Karpas-422 (cell line): ENCODE data around the gene PECR. TPM values are rescaled to one million over a fixed set of nuclear protein-coding genes. Genes with fewer than 3 reads are reported as not detected.

Experiments
- DNase-seq: peaks from one replicate; pipeline ENCODE4 v3.0.0-alpha.2; 2015
- H2AFZ ChIP-seq: fragments of 200-600 bp; sonication (generic); 2 replicates; pipeline ENCODE4 v1.6.1; 2014; ENCODE audit warnings: antibody characterized with exemption, low read length, mixed read lengths
- H3K27ac ChIP-seq: fragments of 200-600 bp; sonication (generic); 2 replicates; pipeline ENCODE4 v1.5.1; 2014; ENCODE audit warnings: mild to moderate bottlenecking, low read length, moderate library complexity
- H3K27me3 ChIP-seq: fragments of 200-600 bp; sonication (generic); 2 replicates; pipeline ENCODE4 v1.6.1; 2014; ENCODE audit warnings: low read length, mixed read lengths
- H3K36me3 ChIP-seq: fragments of 200-600 bp; sonication (generic); 2 replicates; pipeline ENCODE4 v1.6.1; 2014; ENCODE audit warnings: low read length, mixed read lengths; ENCODE audit not compliant: insufficient read depth
- H3K4me1 ChIP-seq: fragments of 200-600 bp; sonication (generic); 2 replicates; pipeline ENCODE4 v1.6.1; 2014; ENCODE audit warnings: mild to moderate bottlenecking, low read length, mixed read lengths
- H3K4me2 ChIP-seq: fragments of 200-600 bp; sonication (generic); 2 replicates; pipeline ENCODE4 v1.6.1; 2014; ENCODE audit warnings: low read length, low read depth, mild to moderate bottlenecking; ENCODE audit not compliant: poor library complexity, severe bottlenecking
- H3K4me3 ChIP-seq: fragments of 200-600 bp; sonication (generic); 2 replicates; pipeline ENCODE4 v1.5.1; 2014; ENCODE audit warnings: mild to moderate bottlenecking, antibody characterized with exemption, low read length, mixed read lengths
- H3K79me2 ChIP-seq: fragments of 200-600 bp; sonication (generic); 2 replicates; pipeline ENCODE4 v1.6.1; 2014; ENCODE audit warnings: mild to moderate bottlenecking, low read length, mixed read lengths
- H3K9ac ChIP-seq: fragments of 200-600 bp; sonication (generic); 2 replicates; pipeline ENCODE4 v1.6.0; 2014; ENCODE audit warnings: low read length
- H3K9me2 ChIP-seq: fragments of 200-600 bp; sonication (generic), shearing (Covaris generic); replicated peaks from 2 replicates; pipeline ENCODE4 v1.6.0; 2014; ENCODE audit warnings: mild to moderate bottlenecking, low read length, moderate library complexity; ENCODE audit not compliant: insufficient read depth
- H3K9me3 ChIP-seq: fragments of 300-700, 200-600 bp; sonication (generic); 2 replicates; pipeline ENCODE4 v1.6.1; 2014; ENCODE audit warnings: low read length, mixed read lengths
- H4K20me1 ChIP-seq: fragments of 200-600 bp; sonication (generic); 2 replicates; pipeline ENCODE4 v1.6.1; 2014; ENCODE audit warnings: mild to moderate bottlenecking, antibody characterized with exemption, low read length, low read depth; ENCODE audit not compliant: insufficient read depth
- total RNA-seq: library from RNA; depleted of rRNA; stranded (reverse); fragments of >200 nt; shearing (Covaris generic); gene quantifications from 2 replicates; pipeline ENCODE4 v1.2.3, GENCODE V29; 2014; ENCODE audit warnings: low replicate concordance

Gene PECR
- total RNA-seq, 1 experiment from 2014 or later = 0.30 TPM

- no peaks in the 10 kb centered on the region for H3K79me2 ChIP-seq
- DNase-seq = no peak
- no peaks in the 10 kb centered on the region for H3K9me2 ChIP-seq
- no peak overlapping the region for H3K4me2 ChIP-seq
- no peak overlapping the region for H3K9ac ChIP-seq
- no peaks in the 10 kb centered on the region for H4K20me1 ChIP-seq
- no peak overlapping the region for H3K4me3 ChIP-seq
- H3K4me1 ChIP-seq = no peaks in the 10 kb centered on the region
- H2AFZ ChIP-seq = no peak overlapping the region
- H3K27ac ChIP-seq = no peak overlapping the region
- H3K27me3 ChIP-seq = no peaks in the 10 kb centered on the region
- H3K36me3 ChIP-seq = no peaks in the 10 kb centered on the region
- no peaks in the 10 kb centered on the region for H3K9me3 ChIP-seq
Observed at GRCh38 chr2:216072473-216072872, 9.1 kb downstream of the PECR start.

DNA sequence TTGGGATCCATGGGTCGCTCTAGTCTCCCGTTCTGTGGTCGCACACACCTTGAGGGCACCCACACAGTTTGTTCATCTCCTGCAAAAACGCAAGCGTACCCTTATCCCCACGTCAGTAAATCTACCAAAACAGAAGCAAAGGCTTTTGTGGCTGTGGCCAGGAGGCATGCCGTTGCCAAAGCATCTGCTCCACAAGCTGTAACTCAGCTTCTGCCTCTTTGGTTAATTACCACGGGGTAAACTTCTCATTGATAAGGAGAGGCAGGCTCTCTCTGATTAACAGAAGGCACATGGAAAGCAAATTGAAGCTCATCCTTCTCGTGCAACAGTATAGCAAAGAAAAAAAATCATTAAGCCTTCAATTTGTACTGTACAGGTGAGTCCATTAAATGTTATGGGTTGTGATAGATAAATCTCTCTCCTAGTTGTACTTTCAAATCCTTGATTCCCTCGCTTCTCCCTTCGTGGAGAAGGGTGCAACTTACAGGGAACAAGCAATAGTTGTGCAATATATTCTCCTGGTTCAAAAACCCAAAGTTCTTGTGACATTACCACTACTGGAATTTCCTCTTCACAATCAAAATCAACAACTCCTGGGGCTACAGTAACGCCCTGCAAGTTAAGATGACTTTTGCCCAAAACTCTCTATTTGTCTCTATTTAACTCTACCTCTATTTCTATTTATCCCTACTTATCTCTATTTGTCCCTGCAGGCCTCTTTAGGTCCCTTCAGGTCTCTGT, 10.3 kb downstream of the PECR start:
- H2AFZ ChIP-seq = no peak overlapping the region

GRCh38 chr2:216070195-216070594, 11.4 kb downstream of the PECR start:
- Histone ChIP-seq H4K20me1 (no peaks in the 10 kb centered on the region), H3K9me3 (no peaks in the 10 kb centered on the region), H3K9me2 (no peaks in the 10 kb centered on the region), H3K4me1 (no peaks in the 10 kb centered on the region), H3K36me3 (no peaks in the 10 kb centered on the region), H3K4me3 (no peak overlapping the region), H3K27me3 (no peaks in the 10 kb centered on the region), H3K9ac (no peak overlapping the region), H3K27ac (no peak overlapping the region), H3K4me2 (no peak overlapping the region), H3K79me2 (no peaks in the 10 kb centered on the region), H2AFZ (no peak overlapping the region)
- DNase-seq = no peak

More for the DNA sequence above, 10.3 kb downstream of the PECR start:
- no peak overlapping the region for H3K4me2 ChIP-seq
- H3K4me1 ChIP-seq = no peaks in the 10 kb centered on the region
- H3K9ac ChIP-seq = no peak overlapping the region
- no peak for DNase-seq
- H3K36me3 ChIP-seq = no peaks in the 10 kb centered on the region
- H3K9me3 ChIP-seq = no peaks in the 10 kb centered on the region
- H3K27ac ChIP-seq = no peak overlapping the region
- H3K27me3 ChIP-seq = no peaks in the 10 kb centered on the region
- no peaks in the 10 kb centered on the region for H3K79me2 ChIP-seq
- H3K4me3 ChIP-seq = no peak overlapping the region
- H3K9me2 ChIP-seq = no peaks in the 10 kb centered on the region
- H4K20me1 ChIP-seq = no peaks in the 10 kb centered on the region

GRCh38 chr2:216069028-216069427, 12.6 kb downstream of the PECR start:
- no peaks in the 10 kb centered on the region for H4K20me1 ChIP-seq
- no peak overlapping the region for H3K9ac ChIP-seq
- no peaks in the 10 kb centered on the region for H3K36me3 ChIP-seq
- no peaks in the 10 kb centered on the region for H3K79me2 ChIP-seq
- H3K27ac ChIP-seq = no peak overlapping the region
- H3K9me2 ChIP-seq = no peaks in the 10 kb centered on the region
- H3K4me2 ChIP-seq = no peak overlapping the region
- no peaks in the 10 kb centered on the region for H3K27me3 ChIP-seq
- no peak overlapping the region for H3K4me3 ChIP-seq
- H2AFZ ChIP-seq = no peak overlapping the region
- H3K4me1 ChIP-seq = no peaks in the 10 kb centered on the region
- no peak for DNase-seq
- no peaks in the 10 kb centered on the region for H3K9me3 ChIP-seq

- Histone ChIP-seq H3K9ac (no peak overlapping the region), H3K27me3 (no peaks in the 10 kb centered on the region), H3K36me3 (no peaks in the 10 kb centered on the region), H3K4me1 (no peaks in the 10 kb centered on the region), H2AFZ (no peak overlapping the region), H3K9me3 (no peaks in the 10 kb centered on the region), H3K27ac (no peak overlapping the region), H3K79me2 (no peaks in the 10 kb centered on the region), H3K4me3 (no peak overlapping the region), H4K20me1 (no peaks in the 10 kb centered on the region), H3K4me2 (no peak overlapping the region), H3K9me2 (no peaks in the 10 kb centered on the region)
- DNase-seq = no peak
Observed at GRCh38 chr2:216066230-216066629, 15.4 kb downstream of the PECR start.

DNA sequence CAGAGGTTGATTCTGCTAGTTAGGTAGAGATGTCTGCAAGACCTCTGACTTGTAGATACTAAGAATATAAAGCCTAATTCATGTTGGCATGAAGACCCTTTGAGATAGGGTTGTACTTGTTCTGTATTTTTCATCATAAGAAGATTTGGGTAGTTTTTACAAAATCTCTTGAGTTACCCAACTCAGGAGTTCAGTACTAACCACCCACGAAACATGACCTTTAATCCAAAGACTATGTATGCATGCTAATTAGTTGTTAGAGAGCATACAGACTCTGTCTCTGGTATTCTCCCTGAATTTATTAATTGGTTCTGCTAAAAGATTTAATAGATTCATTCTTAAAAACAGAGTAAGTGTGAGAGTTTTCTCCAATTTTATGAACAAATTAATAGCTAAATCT, 16.9 kb downstream of the PECR start:
- no peaks in the 10 kb centered on the region for H3K9me3 ChIP-seq
- no peak overlapping the region for H3K27ac ChIP-seq
- no peaks in the 10 kb centered on the region for H3K79me2 ChIP-seq
- no peaks in the 10 kb centered on the region for H3K36me3 ChIP-seq
- H3K9me2 ChIP-seq = no peaks in the 10 kb centered on the region
- H4K20me1 ChIP-seq = no peaks in the 10 kb centered on the region
- H3K4me3 ChIP-seq = no peak overlapping the region
- H2AFZ ChIP-seq = no peak overlapping the region
- no peak overlapping the region for H3K4me2 ChIP-seq
- no peak overlapping the region for H3K9ac ChIP-seq
- H3K4me1 ChIP-seq = no peaks in the 10 kb centered on the region
- H3K27me3 ChIP-seq = no peaks in the 10 kb centered on the region
- no peak for DNase-seq

DNA sequence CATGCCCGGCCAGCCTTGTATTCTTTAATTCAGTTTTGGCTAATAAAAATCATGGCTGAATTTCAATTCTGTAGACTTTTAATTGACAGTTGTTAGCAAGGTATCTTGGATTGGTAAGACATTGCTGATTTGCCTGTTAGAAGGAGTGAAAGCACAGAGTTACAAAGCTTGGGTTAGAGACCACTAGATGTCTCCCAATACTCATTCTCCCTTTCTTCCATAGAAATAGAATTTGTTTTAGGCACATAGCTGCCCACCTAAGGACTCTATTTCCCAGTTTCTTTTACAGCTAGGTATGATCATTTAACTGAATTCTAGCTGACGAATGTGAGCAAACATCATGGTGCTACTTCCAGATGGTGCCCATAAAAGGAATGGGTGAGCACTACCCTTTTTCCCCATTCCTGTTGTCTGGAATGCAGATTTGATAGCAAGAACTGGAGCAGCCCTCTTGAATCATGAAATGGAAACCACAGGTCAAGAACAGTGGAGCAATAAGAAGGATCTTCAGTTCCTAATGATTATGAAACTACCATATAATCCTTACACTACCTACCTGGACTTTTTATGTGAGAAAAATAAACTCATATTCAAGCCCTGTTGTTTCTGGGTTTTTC, 17.5 kb downstream of the PECR start:
- no peaks in the 10 kb centered on the region for H3K9me2 ChIP-seq
- H3K9ac ChIP-seq = no peak overlapping the region
- H2AFZ ChIP-seq = no peak overlapping the region
- H3K9me3 ChIP-seq = no peaks in the 10 kb centered on the region
- no peak overlapping the region for H3K4me2 ChIP-seq
- H3K4me1 ChIP-seq = no peaks in the 10 kb centered on the region
- no peaks in the 10 kb centered on the region for H3K79me2 ChIP-seq
- no peak overlapping the region for H3K27ac ChIP-seq
- no peak overlapping the region for H3K4me3 ChIP-seq
- H4K20me1 ChIP-seq = no peaks in the 10 kb centered on the region
- no peaks in the 10 kb centered on the region for H3K36me3 ChIP-seq
- no peaks in the 10 kb centered on the region for H3K27me3 ChIP-seq
- DNase-seq = no peak

GRCh38 chr2:216059233-216059834, 22.3 kb downstream of the PECR start:
- DNase-seq = peak; percentile 46
- Histone ChIP-seq H3K36me3 (no peaks in the 10 kb centered on the region), H3K4me3 (no peak overlapping the region), H3K9me3 (no peaks in the 10 kb centered on the region), H3K9ac (no peak overlapping the region), H3K27me3 (no peaks in the 10 kb centered on the region), H4K20me1 (no peaks in the 10 kb centered on the region), H3K79me2 (no peaks in the 10 kb centered on the region), H3K9me2 (no peaks in the 10 kb centered on the region), H3K4me1 (no peaks in the 10 kb centered on the region), H3K4me2 (no peak overlapping the region), H2AFZ (no peak overlapping the region), H3K27ac (no peak overlapping the region)
